GM10266 (cell line): ENCODE data around the gene CD52.

Experiments
- DNase-seq: peaks from one replicate; pipeline ENCODE4 v3.0.0; 2012; ENCODE audit errors: extremely low spot score
- CTCF ChIP-seq: IDR thresholded peaks from 2 replicates; pipeline ENCODE4 v1.5.1; 2012; ENCODE audit warnings: mild to moderate bottlenecking, low read depth; ENCODE audit not compliant: control insufficient read depth, insufficient read depth; ENCODE audit errors: missing control alignments

Gene CD52

GRCh38 chr1:26350343-26350700 lies 32.6 kb downstream of the CD52 start:
- TF ChIP-seq CTCF = no peak
- DNase-seq = no peak

- no peak for DNase-seq
- no peak for TF ChIP-seq CTCF
Observed at GRCh38 chr1:26350701-26351589, 33.2 kb downstream of the CD52 start.

GRCh38 chr1:26351590-26352337 lies 34.0 kb downstream of the CD52 start:
- TF ChIP-seq CTCF = no peak
- DNase-seq = no peak

GRCh38 chr1:26352338-26352679 lies 34.6 kb downstream of the CD52 start:
- no peak for DNase-seq
- no peak for TF ChIP-seq CTCF

GRCh38 chr1:26353210-26353859 lies 35.6 kb downstream of the CD52 start:
- no peak for DNase-seq
- no peak for TF ChIP-seq CTCF

- no peak for TF ChIP-seq CTCF
- no peak for DNase-seq
Observed at GRCh38 chr1:26353976-26354820, 36.4 kb downstream of the CD52 start, which contains the start of gene CRYBG2. CRYBG2 (minus strand) TSS chr1:26354130; CDS start chr1:26346657, 7,473 bp downstream.
